ENCODE measurements around the gene RAC2.

Gene RAC2

DNA sequence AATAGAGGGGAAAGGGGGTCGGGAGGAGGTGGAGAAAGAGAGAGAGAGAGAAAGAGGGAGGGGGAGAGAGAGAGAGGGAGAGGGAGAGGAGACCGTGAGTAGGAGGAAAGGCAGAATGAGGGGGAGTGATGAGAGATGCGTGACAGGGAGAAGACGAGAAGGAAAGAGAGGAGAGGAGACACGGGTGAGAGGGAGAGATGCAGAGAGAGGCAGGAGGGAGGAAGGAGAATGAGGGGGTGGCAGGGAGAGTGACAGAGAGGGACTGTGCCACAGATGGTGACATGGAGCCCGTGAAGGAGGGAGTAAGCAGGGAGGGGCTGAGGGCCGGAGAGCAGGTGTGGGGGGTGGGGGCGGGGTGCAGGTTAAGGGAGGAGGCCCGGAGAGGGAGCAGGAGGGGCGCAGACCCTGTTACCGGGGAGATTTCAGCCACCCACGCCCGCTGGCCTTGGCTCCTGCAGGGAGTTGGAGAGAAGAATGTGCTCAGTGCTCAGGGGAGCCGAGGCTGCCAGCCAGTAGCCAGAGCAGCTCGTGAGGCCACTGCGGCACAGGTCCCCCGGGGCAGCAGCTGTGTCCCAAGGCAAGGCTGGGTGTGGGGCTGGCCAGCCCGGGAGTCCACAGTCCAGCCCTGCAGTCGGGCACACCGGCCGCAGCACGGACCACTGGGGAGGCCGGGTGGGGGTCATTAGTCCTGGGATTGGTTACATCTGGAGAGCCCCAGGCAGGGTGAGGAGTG, 31.7 kb downstream of the RAC2 start, which contains the start of gene SSTR3:
Gene SSTR3, minus strand, starts transcription at position 304 of the 733 bp plus-strand sequence. CDS start 4,674 bp downstream, outside the sequence.
- no peak within 1 kb of the TSS for H3K4me3 ChIP-seq (ENCODE audit: low read depth, low read length)
- TF ChIP-seq, protein P1, sequence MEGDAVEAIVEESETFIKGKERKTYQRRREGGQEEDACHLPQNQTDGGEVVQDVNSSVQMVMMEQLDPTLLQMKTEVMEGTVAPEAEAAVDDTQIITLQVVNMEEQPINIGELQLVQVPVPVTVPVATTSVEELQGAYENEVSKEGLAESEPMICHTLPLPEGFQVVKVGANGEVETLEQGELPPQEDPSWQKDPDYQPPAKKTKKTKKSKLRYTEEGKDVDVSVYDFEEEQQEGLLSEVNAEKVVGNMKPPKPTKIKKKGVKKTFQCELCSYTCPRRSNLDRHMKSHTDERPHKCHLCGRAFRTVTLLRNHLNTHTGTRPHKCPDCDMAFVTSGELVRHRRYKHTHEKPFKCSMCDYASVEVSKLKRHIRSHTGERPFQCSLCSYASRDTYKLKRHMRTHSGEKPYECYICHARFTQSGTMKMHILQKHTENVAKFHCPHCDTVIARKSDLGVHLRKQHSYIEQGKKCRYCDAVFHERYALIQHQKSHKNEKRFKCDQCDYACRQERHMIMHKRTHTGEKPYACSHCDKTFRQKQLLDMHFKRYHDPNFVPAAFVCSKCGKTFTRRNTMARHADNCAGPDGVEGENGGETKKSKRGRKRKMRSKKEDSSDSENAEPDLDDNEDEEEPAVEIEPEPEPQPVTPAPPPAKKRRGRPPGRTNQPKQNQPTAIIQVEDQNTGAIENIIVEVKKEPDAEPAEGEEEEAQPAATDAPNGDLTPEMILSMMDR (IDR thresholded peaks at IDR 0.05; ENCODE audit: borderline replicate concordance, insufficient read depth, low read depth, low read length) = no peak

DNA sequence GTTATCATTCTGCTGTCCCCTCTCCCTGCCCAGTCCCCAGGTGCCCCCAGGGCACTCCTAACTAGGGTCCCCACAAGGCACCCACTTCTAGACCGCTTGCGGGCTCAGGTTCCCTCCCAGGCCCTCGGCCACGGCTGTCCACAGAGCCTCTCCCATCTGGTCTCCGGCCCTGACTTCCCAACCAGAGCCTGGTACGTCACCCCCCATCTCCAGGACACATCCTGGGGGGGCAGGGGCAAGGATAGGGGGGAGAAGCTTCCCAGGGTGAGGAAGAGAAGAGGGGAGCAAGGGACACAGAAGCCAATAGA, 32.2 kb downstream of the RAC2 start:
- no peak overlapping the region for H3K4me3 ChIP-seq (ENCODE audit: low read depth, low read length)
- TF ChIP-seq, protein P1 (IDR thresholded peaks at IDR 0.05; ENCODE audit: borderline replicate concordance, insufficient read depth, low read depth, low read length) = no peak

DNA sequence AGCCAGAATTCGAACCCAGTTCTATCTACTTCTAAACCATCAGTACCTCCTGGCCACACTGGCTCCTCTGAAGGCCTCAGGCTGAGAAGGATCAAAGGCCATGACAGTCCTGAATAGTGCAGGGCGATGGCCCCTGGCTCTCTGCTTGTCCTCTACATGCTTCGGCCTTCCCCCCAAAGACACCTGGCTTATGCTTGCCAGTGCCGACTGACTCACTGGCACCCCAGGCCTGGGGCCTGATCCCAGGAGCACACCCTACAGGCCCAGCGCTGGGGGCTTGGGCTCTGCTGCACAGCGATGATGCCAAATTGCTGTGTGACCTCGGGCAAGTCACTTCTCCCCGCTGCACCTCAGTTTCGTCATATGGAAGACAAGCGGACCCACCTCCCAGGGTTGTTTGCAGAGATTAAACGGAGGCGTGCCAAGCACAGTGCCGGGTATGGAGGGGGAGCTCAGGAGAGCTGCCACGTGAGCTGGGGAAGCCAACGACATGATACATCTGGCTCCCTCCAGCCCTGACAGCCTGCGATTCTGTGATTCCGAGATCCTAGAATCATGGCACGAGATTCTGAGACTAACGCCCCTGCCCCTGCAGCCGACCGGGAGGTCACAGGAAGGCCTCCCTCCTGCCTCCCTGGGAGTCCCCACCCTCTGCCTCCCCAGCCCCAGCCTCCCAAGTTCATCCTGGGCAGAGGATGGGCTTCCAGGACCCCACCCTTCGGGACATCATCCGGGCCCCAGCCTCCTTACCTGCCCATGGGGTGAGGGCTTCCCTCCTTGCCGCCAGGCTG, 32.8 kb downstream of the RAC2 start:
- no peak overlapping the region for H3K4me3 ChIP-seq (ENCODE audit: low read depth, low read length)
- TF ChIP-seq, protein P1 (IDR thresholded peaks at IDR 0.05; ENCODE audit: borderline replicate concordance, insufficient read depth, low read depth, low read length) = no peak

DNA sequence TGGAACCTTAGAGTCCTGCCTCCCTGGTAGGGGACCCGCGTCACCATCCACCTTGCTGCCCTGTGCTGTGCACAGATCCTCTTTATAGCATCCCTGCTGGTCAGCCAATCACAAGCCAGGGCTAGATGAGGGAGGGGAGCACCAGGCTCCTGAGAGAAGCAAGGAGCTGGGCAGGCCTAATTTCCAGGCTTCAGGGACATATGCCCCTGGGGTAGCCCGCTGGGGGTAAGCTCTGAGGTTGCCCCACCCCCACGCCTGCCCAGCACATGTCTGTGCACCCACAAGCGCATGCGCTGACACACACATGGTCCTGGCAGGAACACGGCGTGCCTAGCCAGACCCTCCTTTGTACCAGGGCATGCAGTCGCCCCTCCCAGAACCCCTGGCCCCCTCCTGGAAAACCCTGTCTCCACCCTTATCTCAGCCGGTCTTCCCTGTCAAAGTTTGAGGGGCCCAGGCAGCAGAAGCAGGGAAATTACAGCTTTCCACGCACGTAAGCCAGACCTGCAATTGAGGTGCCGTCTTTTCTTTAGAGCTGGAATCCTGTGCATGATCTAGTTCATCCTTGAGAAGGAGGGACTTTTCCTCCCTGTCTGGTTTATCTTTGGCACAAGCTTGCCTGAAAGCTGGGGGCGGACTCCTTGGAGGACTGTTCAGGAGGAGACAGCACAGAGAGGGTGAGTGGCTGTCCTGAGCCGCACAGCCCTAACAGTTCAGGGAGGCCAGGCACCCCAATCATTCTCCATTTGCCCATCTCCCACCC, 33.8 kb downstream of the RAC2 start:
- TF ChIP-seq, protein P1 (IDR thresholded peaks at IDR 0.05; ENCODE audit: borderline replicate concordance, insufficient read depth, low read depth, low read length) = no peak

DNA sequence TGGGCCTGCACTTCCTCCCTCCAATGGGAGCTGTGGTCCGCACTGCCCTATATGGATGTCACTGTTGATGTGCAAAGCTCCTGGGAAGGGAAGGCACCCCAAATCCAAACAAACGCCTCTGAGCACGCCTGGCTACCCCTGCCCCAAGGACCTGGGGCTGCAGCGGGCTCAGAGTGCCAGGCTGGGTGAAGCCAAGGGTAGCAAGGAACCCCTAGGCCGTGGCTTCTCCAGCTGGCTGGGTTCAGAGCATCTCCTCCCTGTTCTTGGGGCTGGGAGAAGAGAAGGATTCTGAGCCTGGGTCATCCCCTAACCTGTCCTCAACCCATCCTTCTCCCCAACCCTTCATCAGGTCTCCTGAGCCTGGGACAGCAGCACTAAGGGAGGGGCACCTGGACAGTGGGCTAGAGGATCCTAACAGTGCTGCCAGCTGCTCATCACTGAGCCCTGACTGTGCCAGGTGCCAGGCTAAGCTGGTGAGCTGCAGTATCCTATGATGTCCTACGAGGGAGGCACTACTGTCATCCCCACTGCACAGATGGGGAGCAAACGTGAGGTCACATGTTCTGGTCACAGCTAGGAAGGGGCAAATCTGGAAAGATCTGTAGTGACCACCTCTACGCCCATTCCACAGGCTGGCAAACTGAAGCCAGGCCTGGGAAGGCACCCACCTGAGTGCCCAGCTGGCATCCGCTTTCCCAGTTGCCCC, 34.8 kb downstream of the RAC2 start:
- TF ChIP-seq, protein P1 (IDR thresholded peaks at IDR 0.05; ENCODE audit: borderline replicate concordance, insufficient read depth, low read depth, low read length) = no peak
- H3K4me3 ChIP-seq (ENCODE audit: low read depth, low read length) = no peak overlapping the region

More for the DNA sequence above, 33.8 kb downstream of the RAC2 start:
- no peak overlapping the region for H3K4me3 ChIP-seq (ENCODE audit: low read depth, low read length)

DNA sequence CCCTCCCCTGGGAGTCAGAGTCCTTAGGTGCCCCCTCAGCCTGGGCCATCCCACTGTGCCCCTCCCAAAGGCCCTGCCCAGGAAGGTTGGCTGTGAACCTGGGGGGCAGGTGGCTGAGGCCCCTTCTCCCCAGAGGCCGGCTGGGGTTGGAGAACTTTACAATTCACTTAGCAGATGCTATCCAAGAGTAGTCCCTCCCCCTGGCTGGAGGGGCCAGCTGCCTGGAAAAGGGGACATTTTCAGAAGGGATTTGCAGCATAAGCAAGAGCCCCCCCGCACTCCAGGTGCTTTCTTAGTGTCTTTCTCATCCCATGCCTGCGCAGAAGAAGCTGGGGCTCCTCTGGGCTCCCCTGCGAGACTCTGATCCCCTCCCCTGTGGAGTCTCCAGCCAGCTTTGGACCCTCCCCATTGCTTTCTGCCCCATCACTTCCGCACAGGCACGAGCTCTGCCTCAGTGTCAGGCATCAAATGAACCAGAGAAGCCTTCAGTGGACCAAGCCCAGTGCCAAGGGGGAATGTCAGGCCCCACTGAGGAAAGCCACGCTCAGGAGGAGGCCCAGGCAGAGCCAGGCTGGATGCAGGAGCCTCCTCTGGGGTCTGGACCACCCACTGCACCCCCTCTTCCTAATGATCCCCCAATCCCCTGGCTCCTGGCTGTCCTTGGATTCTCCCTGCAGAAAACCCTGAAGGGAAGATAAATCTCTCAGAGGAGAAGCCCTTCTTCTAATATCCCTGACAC, 35.5 kb downstream of the RAC2 start:
- TF ChIP-seq, protein P1 (IDR thresholded peaks at IDR 0.05; ENCODE audit: borderline replicate concordance, insufficient read depth, low read depth, low read length) = no peak
- no peak overlapping the region for H3K4me3 ChIP-seq (ENCODE audit: low read depth, low read length)

All from GM12875 (cell line).